Measurements from ENCODE around the gene ANO10. TPM values are rescaled to one million over a fixed set of nuclear protein-coding genes. Genes with fewer than 3 reads are reported as not detected.
A peak's percentile ranks its signal among the peaks of the same experiment; 100 is the strongest.

The ANO10 gene
- total and polyA plus RNA-seq, 7 experiments from 2014 or later, result 6.1 to 13.6 (median 9.3) TPM

- Mint-ChIP-seq H3K36me3 (peaks cover 0 to 9% (median 3%) of the 10 kb centered on the region in 5 donors), H3K27ac (no peak overlapping the region), H3K27me3 (peaks cover 0 to 16% (median 7%) of the 10 kb centered on the region in 5 donors), H3K4me1 (peaks cover 0 to 27% (median 0%) of the 10 kb centered on the region in 7 donors), H3K9me3 (peaks cover 0 to 11% (median 2%) of the 10 kb centered on the region in 11 donors), H3K4me3 (peak overlapping the region in 1 of 10 donors; percentile 41)
- no peaks in the 10 kb centered on the region for H3K9me3 ChIP-seq (ENCODE audit: control insufficient read depth in 2 of 3, low read length in 3 of 3)
- POLR2A ChIA-PET, result no interaction called here
- no peak overlapping the region for H3K4me3 ChIP-seq (ENCODE audit: low read length)
- DNase-seq (no peak), ATAC-seq (no peak)
- H3K4me1 ChIP-seq (ENCODE audit: control insufficient read depth in 2 of 2, insufficient read depth in 2 of 2, low read length in 2 of 2), result no peaks in the 10 kb centered on the region
- no peaks in the 10 kb centered on the region for H3K36me3 ChIP-seq (ENCODE audit: control insufficient read depth in 2 of 3, insufficient read depth in 3 of 3, low read length in 3 of 3)
- H3K27me3 ChIP-seq (ENCODE audit: control insufficient read depth in 2 of 2, insufficient read depth in 2 of 2, low read length in 2 of 2), result peaks cover 0 to 3% of the 10 kb centered on the region in 2 donors
- CTCF ChIA-PET, result no interaction called here
- H3K27ac ChIP-seq (ENCODE audit: low read depth, low read length), result no peak overlapping the region
- intact Hi-C loops (cut with micrococcal nuclease), result no loop called here
These were observed 7.4 kb upstream of the ANO10 start for GRCh38 chr3:43629257-43629656.

GRCh38 chr3:43627360-43627759 is 5.5 kb upstream of the ANO10 start:
- CTCF ChIA-PET, result no interaction called here
- H3K36me3 ChIP-seq (ENCODE audit: control insufficient read depth in 2 of 3, insufficient read depth in 3 of 3, low read length in 3 of 3), result no peaks in the 10 kb centered on the region
- Mint-ChIP-seq H3K4me1 (peaks cover 7 to 37% (median 7%) of the 10 kb centered on the region in 7 donors), H3K36me3 (peaks cover 0 to 9% (median 3%) of the 10 kb centered on the region in 5 donors), H3K9me3 (peaks cover 0 to 11% (median 2%) of the 10 kb centered on the region in 11 donors), H3K27ac (peak overlapping the region in 1 of 9 donors; percentile 50), H3K27me3 (peaks cover 0 to 16% (median 7%) of the 10 kb centered on the region in 5 donors), H3K4me3 (peak overlapping the region in 1 of 10 donors; percentile 65)
- DNase-seq (no peak), ATAC-seq (no peak)
- H3K27ac ChIP-seq (ENCODE audit: low read depth, low read length), result no peak overlapping the region
- peaks cover 0 to 3% of the 10 kb centered on the region in 2 donors for H3K27me3 ChIP-seq (ENCODE audit: control insufficient read depth in 2 of 2, insufficient read depth in 2 of 2, low read length in 2 of 2)
- POLR2A ChIA-PET, result no interaction called here
- intact Hi-C loops (cut with micrococcal nuclease), result no loop called here
- H3K4me1 ChIP-seq (ENCODE audit: control insufficient read depth in 2 of 2, insufficient read depth in 2 of 2, low read length in 2 of 2), result peaks cover 3 to 6% of the 10 kb centered on the region in 2 donors
- no peak overlapping the region for H3K4me3 ChIP-seq (ENCODE audit: low read length)
- no peaks in the 10 kb centered on the region for H3K9me3 ChIP-seq (ENCODE audit: control insufficient read depth in 2 of 3, low read length in 3 of 3)

GRCh38 chr3:43624619-43625305 is 3.0 kb upstream of the ANO10 start:
- ATAC-seq, result no peak
- no peak overlapping the region for H3K4me3 Mint-ChIP-seq

DNA sequence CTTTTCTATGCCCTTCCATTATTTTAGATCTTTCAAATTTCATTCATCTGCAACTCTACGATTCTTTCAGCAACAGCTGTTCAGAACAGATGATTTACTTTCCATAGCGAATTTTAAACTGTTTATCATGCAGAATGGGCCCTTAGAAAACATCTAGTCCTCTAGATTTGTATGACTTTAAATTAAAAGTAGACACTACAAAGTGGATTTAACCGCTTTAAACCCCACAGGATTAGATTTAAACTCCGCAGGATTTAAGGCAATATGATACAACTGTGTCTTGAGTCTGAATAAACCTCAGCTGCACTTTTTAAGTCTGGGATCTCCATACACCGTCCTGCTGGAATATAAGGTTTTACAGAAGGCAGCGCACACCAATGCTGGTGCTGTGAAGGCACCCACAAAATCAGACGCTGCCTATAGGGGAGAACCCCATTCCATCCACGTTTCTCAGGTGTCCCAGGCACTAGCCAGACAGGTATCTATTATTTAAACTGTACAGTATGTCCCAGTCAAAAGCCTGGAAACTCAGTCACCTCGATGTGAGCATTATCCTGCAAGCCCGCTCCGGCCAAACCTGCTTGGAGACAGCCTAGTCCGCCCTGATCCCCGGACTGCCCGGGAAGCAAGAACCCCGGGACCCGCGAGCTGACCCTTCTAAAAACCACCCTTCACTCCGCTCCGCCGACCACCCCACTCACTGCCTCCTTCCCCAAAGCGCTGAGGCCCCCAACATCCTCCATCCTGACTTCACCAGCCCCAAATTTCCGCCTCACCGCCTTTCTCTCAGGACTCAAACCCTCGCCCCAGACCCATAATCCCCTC is 768 bp downstream of the ANO10 start:
- H3K4me1 Mint-ChIP-seq, result peaks cover 8 to 26% (median 21%) of the 10 kb centered on the region in 7 donors
- ATAC-seq, result no peak
- intact Hi-C loops (cut with micrococcal nuclease), result loop anchor here (5.0 kb wide), 8 partner anchors 136 to 1356 kb away; partner anchors contain the start of genes HIGD1A (in 2 of the 2), EXOSC7 (in 1 of the 2), SEC22C (in 1 of the 2) and SNRK (in 1 of the 2)
- Histone ChIP-seq H3K27me3 (ENCODE audit: control insufficient read depth in 2 of 2, insufficient read depth in 2 of 2, low read length in 2 of 2) (no peaks in the 10 kb centered on the region), H3K27ac (ENCODE audit: low read depth, low read length) (peak overlapping the region; percentile 60), H3K36me3 (ENCODE audit: control insufficient read depth in 2 of 3, insufficient read depth in 3 of 3, low read length in 3 of 3) (no peaks in the 10 kb centered on the region), H3K4me3 (ENCODE audit: low read length) (peak overlapping the region; percentile 84), H3K9me3 (ENCODE audit: control insufficient read depth in 2 of 3, low read length in 3 of 3) (no peaks in the 10 kb centered on the region), H3K4me1 (ENCODE audit: control insufficient read depth in 2 of 2, insufficient read depth in 2 of 2, low read length in 2 of 2) (peaks cover 11 to 15% of the 10 kb centered on the region in 2 donors)
- peak in 3 of 9 donors; percentile 7 to 12 (median 11) for DNase-seq
- peaks cover 0 to 15% (median 0%) of the 10 kb centered on the region in 5 donors for H3K27me3 Mint-ChIP-seq
- ChIA-PET CTCF (no interaction called here), POLR2A (interaction anchor here (0.8 to 1.8 kb wide), 2 partner anchors 69 to 134 kb away, joined by 5 to 6 read pairs; partner anchors contain the start of gene ABHD5)
- H3K36me3 Mint-ChIP-seq, result no peaks in the 10 kb centered on the region
- peak overlapping the region; percentile 23 to 80 (median 56) for H3K27ac Mint-ChIP-seq
- peak overlapping the region; percentile 82 to 94 (median 90) for H3K4me3 Mint-ChIP-seq
- H3K9me3 Mint-ChIP-seq, result no peaks in the 10 kb centered on the region

More at GRCh38 chr3:43624619-43625305, 3.0 kb upstream of the ANO10 start:
- ChIA-PET CTCF (no interaction called here), POLR2A (no interaction called here)
- H3K4me1 Mint-ChIP-seq, result peaks cover 8 to 42% (median 24%) of the 10 kb centered on the region in 7 donors
- H3K36me3 Mint-ChIP-seq, result peaks cover 0 to 9% (median 0%) of the 10 kb centered on the region in 5 donors
- Histone ChIP-seq H3K27ac (ENCODE audit: low read depth, low read length) (no peak overlapping the region), H3K9me3 (ENCODE audit: control insufficient read depth in 2 of 3, low read length in 3 of 3) (no peaks in the 10 kb centered on the region), H3K4me1 (ENCODE audit: control insufficient read depth in 2 of 2, insufficient read depth in 2 of 2, low read length in 2 of 2) (peaks cover 11 to 15% of the 10 kb centered on the region in 2 donors), H3K27me3 (ENCODE audit: control insufficient read depth in 2 of 2, insufficient read depth in 2 of 2, low read length in 2 of 2) (peaks cover 0 to 3% of the 10 kb centered on the region in 2 donors), H3K36me3 (ENCODE audit: control insufficient read depth in 2 of 3, insufficient read depth in 3 of 3, low read length in 3 of 3) (no peaks in the 10 kb centered on the region), H3K4me3 (ENCODE audit: low read length) (no peak overlapping the region)
- intact Hi-C loops (cut with micrococcal nuclease), result loop anchor here (5.0 kb wide), 8 partner anchors 133 to 1353 kb away; partner anchors contain the start of genes HIGD1A (in 2 of the 2), EXOSC7 (in 1 of the 2), SEC22C (in 1 of the 2) and SNRK (in 1 of the 2)
- peaks cover 0 to 10% (median 2%) of the 10 kb centered on the region in 11 donors for H3K9me3 Mint-ChIP-seq
- H3K27ac Mint-ChIP-seq, result no peak overlapping the region
- no peak for DNase-seq
- peaks cover 0 to 14% (median 6%) of the 10 kb centered on the region in 5 donors for H3K27me3 Mint-ChIP-seq

- ChIA-PET POLR2A (no interaction called here), CTCF (interaction anchor here (0.6 kb wide), 1 partner anchor 11 kb away, joined by 3 read pairs; no protein-coding TSS in a partner anchor)
- Histone ChIP-seq H3K27ac (ENCODE audit: low read depth, low read length) (no peak overlapping the region), H3K9me3 (ENCODE audit: control insufficient read depth in 2 of 3, low read length in 3 of 3) (no peaks in the 10 kb centered on the region), H3K4me1 (ENCODE audit: control insufficient read depth in 2 of 2, insufficient read depth in 2 of 2, low read length in 2 of 2) (peaks cover 11 to 15% of the 10 kb centered on the region in 2 donors), H3K4me3 (ENCODE audit: low read length) (no peak overlapping the region), H3K36me3 (ENCODE audit: control insufficient read depth in 2 of 3, insufficient read depth in 3 of 3, low read length in 3 of 3) (no peaks in the 10 kb centered on the region), H3K27me3 (ENCODE audit: control insufficient read depth in 2 of 2, insufficient read depth in 2 of 2, low read length in 2 of 2) (no peaks in the 10 kb centered on the region)
- intact Hi-C loops (cut with micrococcal nuclease), result no loop called here
- peaks cover 0 to 15% (median 0%) of the 10 kb centered on the region in 5 donors for H3K27me3 Mint-ChIP-seq
- no peak for DNase-seq
- peaks cover 8 to 26% (median 21%) of the 10 kb centered on the region in 7 donors for H3K4me1 Mint-ChIP-seq
- no peaks in the 10 kb centered on the region for H3K36me3 Mint-ChIP-seq
- ATAC-seq, result no peak
- H3K9me3 Mint-ChIP-seq, result no peaks in the 10 kb centered on the region
- no peak overlapping the region for H3K27ac Mint-ChIP-seq
- peak overlapping the region in 1 of 10 donors; percentile 82 for H3K4me3 Mint-ChIP-seq
These were observed 2.2 kb downstream of the ANO10 start for GRCh38 chr3:43619588-43619987.

GRCh38 chr3:43618142-43618541 is 3.7 kb downstream of the ANO10 start:
- Histone ChIP-seq H3K27ac (ENCODE audit: low read depth, low read length) (no peak overlapping the region), H3K4me3 (ENCODE audit: low read length) (no peak overlapping the region), H3K4me1 (ENCODE audit: control insufficient read depth in 2 of 2, insufficient read depth in 2 of 2, low read length in 2 of 2) (peaks cover 11 to 15% of the 10 kb centered on the region in 2 donors), H3K36me3 (ENCODE audit: control insufficient read depth in 2 of 3, insufficient read depth in 3 of 3, low read length in 3 of 3) (no peaks in the 10 kb centered on the region), H3K9me3 (ENCODE audit: control insufficient read depth in 2 of 3, low read length in 3 of 3) (no peaks in the 10 kb centered on the region), H3K27me3 (ENCODE audit: control insufficient read depth in 2 of 2, insufficient read depth in 2 of 2, low read length in 2 of 2) (no peaks in the 10 kb centered on the region)
- peaks cover 0 to 20% (median 0%) of the 10 kb centered on the region in 5 donors for H3K27me3 Mint-ChIP-seq
- H3K9me3 Mint-ChIP-seq, result no peaks in the 10 kb centered on the region
- DNase-seq (no peak), ATAC-seq (no peak)
- ChIA-PET CTCF (no interaction called here), POLR2A (no interaction called here)
- no peak overlapping the region for H3K4me3 Mint-ChIP-seq
- no peak overlapping the region for H3K27ac Mint-ChIP-seq
- intact Hi-C loops (cut with micrococcal nuclease), result no loop called here
- H3K4me1 Mint-ChIP-seq, result peaks cover 8 to 25% (median 21%) of the 10 kb centered on the region in 7 donors
- no peaks in the 10 kb centered on the region for H3K36me3 Mint-ChIP-seq
